ENCODE measurements around the gene RPL35A.

GRCh38 chr3:197926418-197926817 is 23.6 kb upstream of the RPL35A start:
- TF ChIP-seq, protein P1, sequence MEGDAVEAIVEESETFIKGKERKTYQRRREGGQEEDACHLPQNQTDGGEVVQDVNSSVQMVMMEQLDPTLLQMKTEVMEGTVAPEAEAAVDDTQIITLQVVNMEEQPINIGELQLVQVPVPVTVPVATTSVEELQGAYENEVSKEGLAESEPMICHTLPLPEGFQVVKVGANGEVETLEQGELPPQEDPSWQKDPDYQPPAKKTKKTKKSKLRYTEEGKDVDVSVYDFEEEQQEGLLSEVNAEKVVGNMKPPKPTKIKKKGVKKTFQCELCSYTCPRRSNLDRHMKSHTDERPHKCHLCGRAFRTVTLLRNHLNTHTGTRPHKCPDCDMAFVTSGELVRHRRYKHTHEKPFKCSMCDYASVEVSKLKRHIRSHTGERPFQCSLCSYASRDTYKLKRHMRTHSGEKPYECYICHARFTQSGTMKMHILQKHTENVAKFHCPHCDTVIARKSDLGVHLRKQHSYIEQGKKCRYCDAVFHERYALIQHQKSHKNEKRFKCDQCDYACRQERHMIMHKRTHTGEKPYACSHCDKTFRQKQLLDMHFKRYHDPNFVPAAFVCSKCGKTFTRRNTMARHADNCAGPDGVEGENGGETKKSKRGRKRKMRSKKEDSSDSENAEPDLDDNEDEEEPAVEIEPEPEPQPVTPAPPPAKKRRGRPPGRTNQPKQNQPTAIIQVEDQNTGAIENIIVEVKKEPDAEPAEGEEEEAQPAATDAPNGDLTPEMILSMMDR (IDR thresholded peaks at IDR 0.05; ENCODE audit: low read depth, low read length, poor library complexity, severe bottlenecking): peak; percentile 51
- TF ChIP-seq EZH2phosphoT487 (IDR thresholded peaks at IDR 0.05; ENCODE audit: borderline replicate concordance, low read length): no peak

Measured in DOHH2 (cell line).